ENCODE measurements around the gene MYH16.
"Not testable (repeated sequence)": the region's sequence is repeated elsewhere in the genome, so short reads cannot be mapped to it uniquely, and the experiment has no call there.

MYH16 gene

GRCh38 chr7:99272476-99273045, at the start of gene MYH16:
TSS of gene MYH16 (plus strand) at chr7:99272839.
- DNase-seq (ENCODE audit: low read depth, low spot score): no peak

GRCh38 chr7:99224263-99224898, 48.3 kb upstream of the MYH16 start:
- not testable (repeated sequence) for DNase-seq (ENCODE audit: low read depth, low spot score)

- no peak for DNase-seq (ENCODE audit: low read depth, low spot score)
Observed at GRCh38 chr7:99224899-99225265, 47.8 kb upstream of the MYH16 start.

- no peak for DNase-seq (ENCODE audit: low read depth, low spot score)
Observed at GRCh38 chr7:99229234-99229633, 43.4 kb upstream of the MYH16 start.

DNA sequence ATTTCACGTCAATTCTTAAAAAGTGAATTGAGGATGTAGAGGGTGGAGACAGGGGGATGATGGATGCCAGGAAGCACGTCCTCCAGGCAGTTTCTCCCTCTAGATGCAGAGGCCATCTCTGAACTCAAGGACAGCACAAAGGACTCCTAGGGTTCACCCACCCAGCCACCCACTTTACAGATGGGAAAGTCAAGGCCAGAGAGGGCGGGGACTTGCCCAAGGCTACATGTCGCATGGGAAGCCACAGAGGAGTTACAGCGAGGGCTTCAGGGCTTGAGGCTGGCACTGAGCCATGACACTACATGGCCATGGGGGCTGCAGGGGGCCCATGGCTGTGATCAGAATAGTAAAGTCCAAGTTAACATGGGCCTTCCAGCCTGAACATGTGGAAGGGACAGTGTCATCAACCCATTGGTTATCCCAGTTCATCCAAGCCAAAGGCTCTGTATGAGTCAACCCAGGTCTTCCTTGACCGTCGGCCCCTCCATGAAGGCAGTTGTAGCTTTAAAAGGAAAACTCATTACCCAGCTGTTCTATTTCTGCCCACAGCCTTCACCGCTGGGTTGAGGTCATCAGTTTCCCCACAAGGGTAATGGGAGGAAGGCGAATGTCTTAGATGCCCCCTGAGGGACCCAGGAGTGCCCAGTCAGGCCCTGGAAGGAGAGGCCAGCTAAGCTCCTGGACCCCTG, 40.4 kb upstream of the MYH16 start:
- DNase-seq (ENCODE audit: low read depth, low spot score): no peak

DNA sequence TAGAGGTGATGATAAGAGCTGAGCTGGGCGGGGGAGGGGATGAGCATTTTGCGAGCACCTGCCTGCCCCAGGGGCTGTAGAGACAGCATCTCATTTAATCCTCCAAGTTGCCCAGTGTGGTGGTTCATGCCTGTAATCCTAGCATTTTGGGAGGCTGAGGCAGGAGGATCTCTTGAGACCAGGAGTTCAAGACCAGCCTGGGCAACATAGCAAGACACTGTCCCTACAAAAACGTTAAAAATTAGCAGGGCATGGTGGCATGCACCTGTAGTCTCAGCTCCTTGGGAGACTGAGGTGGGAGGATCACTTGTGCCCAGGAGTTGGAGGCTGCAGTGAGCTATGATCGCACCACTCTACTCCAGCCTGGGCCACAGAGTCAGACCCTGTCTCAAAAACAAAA, 39.7 kb upstream of the MYH16 start:
- not testable (repeated sequence) for DNase-seq (ENCODE audit: low read depth, low spot score)

GRCh38 chr7:99234185-99234584, 38.5 kb upstream of the MYH16 start:
- no peak for DNase-seq (ENCODE audit: low read depth, low spot score)

DNA sequence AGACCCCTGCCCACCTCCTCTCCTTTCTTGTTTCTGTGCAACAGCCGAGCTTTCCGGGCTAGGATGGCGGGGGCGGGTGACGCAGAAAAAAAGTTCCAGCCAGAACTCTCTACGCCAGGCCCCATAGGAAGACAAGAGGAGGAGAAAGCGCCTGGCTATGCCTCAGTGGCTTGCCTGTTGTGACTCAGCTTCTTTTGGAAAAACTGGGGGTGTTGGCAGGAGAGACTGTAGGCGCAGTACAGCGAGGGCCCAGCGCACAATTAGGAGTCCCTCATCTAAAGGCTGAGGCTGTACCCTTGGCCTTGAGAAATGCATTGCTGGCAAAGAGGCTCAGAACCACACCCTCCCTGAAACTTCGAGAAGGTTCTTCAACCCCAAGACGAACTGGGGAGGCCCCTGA, 36.7 kb upstream of the MYH16 start:
- no peak for DNase-seq (ENCODE audit: low read depth, low spot score)

- DNase-seq (ENCODE audit: low read depth, low spot score): not testable (repeated sequence)
Observed at GRCh38 chr7:99237876-99238275, 34.8 kb upstream of the MYH16 start.

DNA sequence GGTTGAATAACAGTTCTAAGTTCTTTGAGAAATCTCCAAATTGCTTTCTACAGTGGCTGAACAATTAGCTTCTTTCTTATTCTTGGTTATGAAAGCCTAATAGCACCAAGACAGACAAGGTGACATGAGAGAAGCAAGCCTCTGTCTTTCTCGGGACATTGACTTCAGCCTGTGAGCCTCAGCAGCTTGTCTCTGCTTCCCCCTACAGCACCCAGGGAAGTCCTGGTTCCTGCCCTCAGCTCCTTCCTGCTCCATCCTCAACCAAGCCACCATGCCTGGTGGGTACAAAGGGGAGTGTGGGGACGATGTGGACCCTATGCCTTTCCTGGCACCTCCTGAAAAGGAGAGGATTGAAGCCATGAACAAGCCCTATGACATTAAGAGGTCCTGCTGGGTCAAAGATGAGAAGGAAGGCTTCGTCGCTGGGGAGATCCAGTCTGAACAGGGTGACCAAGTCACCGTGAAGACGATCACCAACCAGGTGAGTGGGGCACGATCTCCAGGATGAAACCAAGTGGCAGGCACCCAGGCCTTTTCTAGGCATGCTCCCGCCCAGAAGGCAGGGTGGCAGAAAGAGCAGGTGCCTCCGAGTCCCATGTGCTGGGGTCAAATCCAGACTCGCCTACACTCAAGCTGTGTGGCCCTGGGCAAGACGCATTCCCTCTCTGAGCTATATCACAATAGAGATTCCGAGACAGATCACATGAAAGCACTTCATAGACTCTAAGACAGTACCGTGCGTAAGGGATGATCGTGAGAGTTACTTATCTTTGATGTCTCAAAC, 33.9 kb upstream of the MYH16 start:
- DNase-seq (ENCODE audit: low read depth, low spot score): no peak

GRCh38 chr7:99242682-99243081, 30.0 kb upstream of the MYH16 start:
- DNase-seq (ENCODE audit: low read depth, low spot score): no peak

- no peak for DNase-seq (ENCODE audit: low read depth, low spot score)
Observed at GRCh38 chr7:99243751-99244337, 28.8 kb upstream of the MYH16 start.

- DNase-seq (ENCODE audit: low read depth, low spot score): no peak
Observed at GRCh38 chr7:99244939-99245338, 27.7 kb upstream of the MYH16 start.

GRCh38 chr7:99248391-99249095, 24.1 kb upstream of the MYH16 start:
- DNase-seq (ENCODE audit: low read depth, low spot score): no peak

DNA sequence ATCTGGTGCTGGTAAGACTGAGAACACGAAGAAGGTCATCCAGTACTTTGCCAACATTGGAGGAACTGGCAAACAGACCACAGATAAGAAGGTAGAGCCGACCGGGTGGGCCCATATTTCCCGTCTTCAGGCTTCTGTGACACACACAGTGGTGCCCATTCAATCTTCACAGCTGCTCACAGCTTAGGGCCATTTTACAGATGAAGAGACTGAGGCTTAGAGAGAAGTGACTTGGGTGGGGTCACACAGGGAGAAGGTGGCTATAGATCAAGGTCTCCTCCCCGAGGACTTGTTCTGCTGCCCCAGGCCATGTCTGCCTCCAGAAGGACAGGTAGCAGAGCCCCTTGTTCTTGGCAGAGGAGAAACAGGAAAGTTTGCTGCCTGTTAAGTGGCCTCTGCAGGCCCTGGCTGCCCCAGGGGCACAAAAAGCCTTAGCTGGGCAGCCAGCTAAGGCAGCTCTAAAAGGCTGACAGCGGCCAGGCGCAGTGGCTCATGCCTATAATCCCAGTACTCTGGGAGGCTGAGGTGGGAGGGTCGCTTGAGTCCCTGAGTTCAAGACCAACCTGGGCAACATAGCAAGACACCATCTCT, 22.6 kb upstream of the MYH16 start:
- no peak for DNase-seq (ENCODE audit: low read depth, low spot score)

DNA sequence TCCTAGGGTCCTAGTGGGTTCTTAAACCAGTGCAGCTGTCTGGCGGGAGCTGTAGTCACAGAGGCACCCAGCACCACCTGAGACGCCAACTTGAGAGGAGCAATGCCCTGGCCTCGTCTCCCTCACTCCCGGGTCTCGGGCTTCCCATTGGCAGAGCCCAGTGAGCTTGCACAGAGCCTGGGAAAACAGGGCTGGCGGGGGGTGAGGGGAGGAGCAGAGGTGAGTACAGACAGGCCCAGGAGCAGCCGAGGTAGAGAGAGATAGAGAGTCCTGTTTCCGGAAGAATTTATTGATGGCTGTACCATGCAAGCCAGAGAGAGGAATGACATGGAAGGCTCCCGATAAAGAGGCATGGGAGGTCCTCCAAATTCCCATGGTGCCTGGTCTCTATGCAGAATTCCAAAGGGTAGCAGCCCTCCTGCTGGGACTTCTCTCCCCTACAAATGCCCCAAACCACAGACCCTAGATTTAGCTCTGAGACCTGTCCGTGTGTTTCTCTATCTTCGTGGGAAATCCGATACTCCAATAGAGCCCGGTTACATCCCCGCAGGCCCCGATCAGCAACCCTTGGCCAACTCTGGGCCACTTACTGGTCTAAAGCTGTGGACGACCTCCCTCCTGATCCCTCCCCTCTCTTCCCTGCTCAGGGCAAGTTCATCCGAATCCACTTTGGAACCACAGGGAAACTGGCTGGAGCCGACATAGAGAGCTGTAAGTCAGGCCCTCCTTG, 20.3 kb upstream of the MYH16 start:
- DNase-seq (ENCODE audit: low read depth, low spot score): no peak

- DNase-seq (ENCODE audit: low read depth, low spot score): no peak
Observed at GRCh38 chr7:99253369-99253768, 19.3 kb upstream of the MYH16 start.

DNA sequence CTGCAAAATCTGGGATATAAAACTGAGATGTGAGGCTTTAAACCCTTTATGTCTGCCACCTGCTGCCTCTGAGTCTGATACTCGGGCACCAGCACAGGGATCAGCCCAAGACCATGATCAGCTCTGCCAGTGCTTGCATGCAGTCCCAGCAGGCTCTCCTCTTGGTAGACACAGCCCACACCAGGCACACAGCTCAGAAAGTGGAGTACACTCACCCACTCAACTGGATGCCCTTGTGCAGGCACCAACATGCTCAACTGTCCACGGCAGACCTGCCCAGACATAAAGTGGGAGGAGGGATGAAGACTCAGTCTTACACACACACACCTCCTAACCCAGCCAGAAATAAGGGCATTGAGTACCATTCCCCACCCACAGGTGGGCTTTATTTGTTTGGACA, 18.2 kb upstream of the MYH16 start:
- no peak for DNase-seq (ENCODE audit: low read depth, low spot score)

DNA sequence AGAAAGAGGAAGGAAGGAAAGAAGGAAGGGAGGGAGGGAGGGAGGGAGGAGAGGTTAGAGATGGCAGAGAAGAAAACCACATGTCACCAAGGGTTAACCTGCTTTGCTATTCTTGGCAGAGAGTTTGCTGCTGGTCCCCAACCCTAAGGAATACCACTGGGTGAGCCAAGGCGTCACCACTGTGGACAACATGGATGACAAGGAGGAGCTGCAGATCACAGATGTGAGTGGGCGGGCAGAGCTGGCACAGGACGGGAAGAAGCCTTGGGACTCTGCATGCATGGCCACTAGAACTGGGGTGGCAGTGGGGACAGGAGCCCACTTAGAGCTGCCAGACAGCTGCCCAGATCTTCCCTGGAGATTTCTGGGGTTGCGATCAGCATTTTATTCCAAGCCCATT, 17.2 kb upstream of the MYH16 start:
- DNase-seq (ENCODE audit: low read depth, low spot score): no peak

DNA sequence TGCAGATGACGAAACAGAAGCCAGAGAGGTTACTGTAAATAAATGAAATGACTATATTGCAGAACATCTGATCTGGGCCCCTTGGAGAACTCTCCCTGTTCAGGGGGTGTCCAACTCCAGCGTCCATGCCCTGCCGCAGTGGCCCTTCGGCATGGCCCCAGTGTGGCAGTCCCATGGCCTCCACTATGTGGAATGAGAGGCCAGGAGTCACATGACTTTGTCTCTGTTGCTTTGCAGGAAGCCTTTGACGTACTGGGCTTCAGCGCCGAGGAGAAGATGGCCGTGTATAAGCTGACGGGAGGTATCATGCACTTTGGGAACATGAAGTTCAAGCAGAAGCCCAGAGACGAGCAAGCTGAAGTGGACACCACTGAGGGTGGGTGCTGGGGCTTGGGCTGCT, 15.6 kb upstream of the MYH16 start:
- no peak for DNase-seq (ENCODE audit: low read depth, low spot score)
